Activated naive CD8-positive, alpha-beta T cell treated with anti-CD3 and anti-CD28 coated beads, Interleukin-2, amount 10 ng/mL, durations not matched to agents 7 days and 5 days (primary cell): Measurements from ENCODE around the gene KRT6A. TPM values are rescaled to one million over a fixed set of nuclear protein-coding genes. Genes with fewer than 3 reads are reported as not detected.
"Not testable (repeated sequence)": the region's sequence is repeated elsewhere in the genome, so short reads cannot be mapped to it uniquely, and the experiment has no call there.

Experiments
- ATAC-seq: fragments of 150-1000 bp; cut with Tn5 transposase; one replicate; pipeline ENCODE4 v1.10.0; 2021; ENCODE audit warnings: low read depth, moderate library complexity
- POLR2A ChIA-PET: fragments of 350-600 bp; sonication (Branson Sonifier 250); formaldehyde crosslinking; loops from one replicate; lab custom pipeline; 2021; ENCODE audit warnings: antibody characterized with exemption; lab: Charles Lee
- DNase-seq: peaks from one replicate; pipeline ENCODE4 v3.0.0; 2021
- H3K27ac Mint-ChIP-seq: one replicate; pipeline ENCODE4 v1.8.0; 2022; ENCODE audit warnings: mild to moderate bottlenecking, mixed read lengths
- H3K27me3 Mint-ChIP-seq: one replicate; pipeline ENCODE4 v1.8.0; 2022; ENCODE audit warnings: mild to moderate bottlenecking, moderate library complexity, mixed read lengths
- H3K36me3 Mint-ChIP-seq: one replicate; pipeline ENCODE4 v1.8.0; 2021; ENCODE audit warnings: mild to moderate bottlenecking, mixed read lengths
- H3K4me1 Mint-ChIP-seq: one replicate; pipeline ENCODE4 v1.8.0; 2021; ENCODE audit warnings: mixed read lengths
- H3K4me3 Mint-ChIP-seq: one replicate; pipeline ENCODE4 v1.8.0; 2022; ENCODE audit warnings: mild to moderate bottlenecking, moderate library complexity, mixed read lengths
- H3K9me3 Mint-ChIP-seq: one replicate; pipeline ENCODE4 v1.8.0; 2021; ENCODE audit warnings: mixed read lengths
- total RNA-seq, 2 experiments: library from RNA; stranded (reverse); gene quantifications; one replicate each; pipeline ENCODE4 v1.2.3, GENCODE V29; 2021

Gene KRT6A
- total RNA-seq, 2 experiments from 2014 or later, result not detected

DNA sequence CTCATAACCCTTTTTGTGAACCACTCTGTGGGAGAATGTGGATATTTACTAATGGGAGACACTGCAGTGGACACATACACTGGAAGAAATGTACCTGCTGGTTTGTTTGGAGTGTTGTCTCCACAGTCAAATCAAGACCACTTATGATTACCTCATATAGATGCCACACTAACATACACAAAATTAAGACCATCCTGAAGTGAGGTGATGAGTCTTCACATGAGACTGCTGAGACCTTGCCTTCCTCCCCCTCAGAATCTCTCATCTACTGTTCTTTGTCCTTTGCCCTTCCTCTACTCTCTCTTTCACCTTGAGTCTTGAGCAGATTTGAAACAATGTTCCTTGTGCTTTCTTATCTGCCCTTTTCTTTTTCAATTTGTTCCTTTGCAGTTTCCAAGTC, 4.3 kb downstream of the KRT6A start:
- peaks cover 31% of the 10 kb centered on the region for H3K27me3 Mint-ChIP-seq
- no peak for ATAC-seq
- H3K36me3 Mint-ChIP-seq, result no peaks in the 10 kb centered on the region
- H3K4me1 Mint-ChIP-seq, result no peaks in the 10 kb centered on the region
- peaks cover 6% of the 10 kb centered on the region for H3K9me3 Mint-ChIP-seq
- DNase-seq, result no peak
- no peak overlapping the region for H3K4me3 Mint-ChIP-seq
- H3K27ac Mint-ChIP-seq, result no peak overlapping the region
- POLR2A ChIA-PET, result no interaction called here

DNA sequence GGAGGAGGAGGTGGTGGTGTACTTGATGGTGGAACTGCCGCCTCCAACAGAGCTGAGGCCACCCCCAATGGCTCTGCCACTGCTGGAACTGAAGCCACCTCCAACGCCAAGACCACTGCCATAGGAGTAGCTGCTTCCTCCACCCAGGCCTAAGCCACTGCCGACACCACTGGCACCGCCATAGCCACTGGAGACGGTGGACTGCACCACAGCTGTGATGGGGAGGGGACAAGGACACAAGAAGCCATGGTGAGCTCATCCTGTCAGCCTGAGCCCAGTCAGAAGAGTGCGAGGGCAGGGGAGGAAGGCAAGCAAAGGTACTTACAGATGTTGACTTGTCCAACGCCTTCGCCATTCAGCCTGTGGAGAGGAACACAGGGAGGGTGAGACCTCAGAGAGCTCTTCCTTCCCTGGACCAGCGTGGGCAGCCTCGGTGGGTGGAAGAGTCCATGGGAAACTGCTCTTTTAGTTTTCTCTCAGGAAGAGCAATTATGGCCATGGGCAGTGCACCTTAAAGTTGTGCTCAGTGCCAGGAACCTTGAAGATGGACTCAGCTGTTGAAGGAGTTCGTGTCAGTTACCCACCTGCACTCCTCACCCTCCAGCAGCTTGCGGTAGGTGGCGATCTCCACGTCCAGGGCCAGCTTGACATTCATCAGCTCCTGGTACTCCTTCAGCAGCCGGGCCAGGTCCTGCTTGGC, 5.2 kb downstream of the KRT6A start:
- H3K4me1 Mint-ChIP-seq, DNase-seq, H3K9me3 Mint-ChIP-seq, POLR2A ChIA-PET, ATAC-seq, H3K4me3 Mint-ChIP-seq, H3K27ac Mint-ChIP-seq, H3K36me3 Mint-ChIP-seq: not testable (repeated sequence)
- H3K27me3 Mint-ChIP-seq, result peaks cover 38% of the 10 kb centered on the region

DNA sequence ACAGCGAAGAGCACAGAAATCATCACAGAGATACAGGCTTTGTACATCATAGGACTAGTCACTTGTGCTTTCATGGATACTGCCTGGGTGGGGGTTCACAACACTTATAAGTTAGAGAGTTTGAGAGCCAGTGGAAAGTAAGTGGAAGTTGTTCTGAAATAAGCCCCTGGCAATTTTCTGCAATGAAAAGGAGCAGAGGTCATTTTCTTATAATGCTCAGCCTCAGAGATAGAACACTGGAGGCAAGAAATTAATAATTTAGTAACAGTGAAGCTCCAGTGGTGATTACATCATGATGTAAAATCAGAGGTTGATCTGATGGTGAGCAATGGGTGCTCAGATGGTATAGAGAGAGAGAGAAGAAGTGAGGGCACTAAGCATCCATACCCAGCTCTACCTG, 5.8 kb downstream of the KRT6A start:
- DNase-seq, result no peak
- POLR2A ChIA-PET, result no interaction called here
- ATAC-seq, result no peak
- Mint-ChIP-seq H3K9me3 (peaks cover 6% of the 10 kb centered on the region), H3K4me1 (no peaks in the 10 kb centered on the region), H3K4me3 (no peak overlapping the region), H3K27ac (no peak overlapping the region), H3K27me3 (peaks cover 44% of the 10 kb centered on the region), H3K36me3 (no peaks in the 10 kb centered on the region)

DNA sequence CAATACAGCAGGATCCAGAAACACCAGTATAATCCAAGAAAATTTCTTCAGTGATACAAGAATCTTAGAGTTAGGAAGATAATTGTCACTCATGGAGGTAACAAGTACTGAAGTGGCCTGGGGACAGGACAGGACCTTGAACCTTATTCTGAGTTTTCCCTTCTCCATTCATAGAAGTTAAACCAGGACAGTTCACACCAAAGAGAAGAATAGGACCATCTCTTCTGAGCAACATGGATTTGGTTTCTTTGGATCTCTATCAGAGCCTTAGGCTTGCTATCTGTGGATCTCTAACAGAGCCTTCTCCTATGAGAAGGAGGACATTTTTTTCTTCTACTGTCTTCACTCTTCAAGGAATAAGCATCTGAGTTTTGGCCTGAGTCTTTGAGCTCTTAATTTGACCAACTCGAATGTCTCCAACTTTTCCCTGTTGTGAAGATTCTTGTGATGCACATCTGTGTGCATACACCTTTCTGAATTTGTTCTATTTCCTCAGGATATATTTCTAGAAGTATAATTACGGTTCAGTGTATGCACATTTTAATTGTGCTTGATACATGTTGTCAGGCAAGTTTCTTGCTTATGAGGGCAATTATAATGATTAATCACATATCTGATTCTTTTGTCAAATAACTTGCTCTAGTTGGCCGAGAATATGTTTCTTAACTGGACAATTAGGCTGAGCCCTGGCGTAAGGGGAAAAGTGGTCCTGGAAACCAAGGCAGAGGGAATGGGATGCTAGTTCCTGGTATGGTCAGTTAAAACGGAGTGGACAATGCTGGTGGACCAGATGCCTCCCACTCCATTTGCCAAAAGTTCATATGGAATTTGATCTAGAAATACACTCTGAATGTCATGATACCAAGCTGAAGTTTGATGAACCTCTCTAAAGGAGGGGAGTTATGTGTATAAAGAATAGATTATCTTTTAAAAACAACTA, 6.6 kb downstream of the KRT6A start:
- ATAC-seq (no peak), DNase-seq (no peak)
- Mint-ChIP-seq H3K27ac (no peak overlapping the region), H3K4me3 (no peak overlapping the region), H3K9me3 (peaks cover 6% of the 10 kb centered on the region), H3K36me3 (no peaks in the 10 kb centered on the region), H3K27me3 (peaks cover 43% of the 10 kb centered on the region), H3K4me1 (no peaks in the 10 kb centered on the region)
- POLR2A ChIA-PET, result no interaction called here

DNA sequence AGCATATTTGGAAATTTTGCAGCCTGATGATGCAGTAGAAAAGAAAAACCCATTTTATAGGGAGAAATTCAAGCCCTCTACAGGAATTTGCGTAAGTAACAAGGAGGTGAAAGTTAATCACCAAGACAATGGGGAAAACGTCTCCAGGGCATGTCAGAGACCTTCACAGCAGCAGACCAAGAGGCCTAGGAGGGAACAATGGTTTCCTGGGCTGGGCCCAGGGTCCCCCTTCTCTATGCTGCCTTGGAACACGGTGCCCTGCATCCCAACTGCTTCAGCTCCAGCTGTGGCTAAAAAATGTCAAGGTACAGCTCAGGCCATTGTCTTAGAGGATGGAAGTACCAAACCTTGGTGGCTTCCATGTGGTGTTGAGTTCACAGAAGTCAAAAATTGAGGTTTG, 13.0 kb downstream of the KRT6A start:
- Mint-ChIP-seq H3K4me1 (no peaks in the 10 kb centered on the region), H3K27ac (no peak overlapping the region), H3K27me3 (peaks cover 36% of the 10 kb centered on the region), H3K9me3 (peaks cover 9% of the 10 kb centered on the region), H3K4me3 (no peak overlapping the region), H3K36me3 (no peaks in the 10 kb centered on the region)
- DNase-seq (no peak), ATAC-seq (no peak)
- POLR2A ChIA-PET, result no interaction called here

DNA sequence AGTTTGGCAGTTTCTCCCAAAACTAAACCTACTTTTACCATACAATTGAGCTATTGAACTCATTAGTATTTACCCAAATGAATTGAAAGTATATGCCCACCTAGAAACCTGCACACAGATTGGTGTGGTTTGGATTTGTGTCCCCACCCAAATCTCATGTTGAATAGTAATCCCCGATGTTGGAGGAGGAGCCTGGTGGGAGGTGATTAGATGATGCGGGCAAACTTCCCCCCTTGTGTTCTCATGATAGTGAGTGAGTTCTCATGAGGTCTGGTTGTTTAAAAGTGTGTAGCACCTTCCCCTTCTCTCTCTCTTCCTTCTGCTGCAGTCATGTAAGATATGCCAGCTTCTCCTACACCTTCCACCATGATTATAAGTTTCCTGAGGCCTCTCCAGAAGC, 15.4 kb downstream of the KRT6A start:
- H3K36me3 Mint-ChIP-seq, result no peaks in the 10 kb centered on the region
- DNase-seq (no peak), ATAC-seq (no peak)
- H3K4me3 Mint-ChIP-seq, result no peak overlapping the region
- peaks cover 13% of the 10 kb centered on the region for H3K27me3 Mint-ChIP-seq
- POLR2A ChIA-PET, result no interaction called here
- H3K27ac Mint-ChIP-seq, result no peak overlapping the region
- peaks cover 5% of the 10 kb centered on the region for H3K9me3 Mint-ChIP-seq
- no peaks in the 10 kb centered on the region for H3K4me1 Mint-ChIP-seq

DNA sequence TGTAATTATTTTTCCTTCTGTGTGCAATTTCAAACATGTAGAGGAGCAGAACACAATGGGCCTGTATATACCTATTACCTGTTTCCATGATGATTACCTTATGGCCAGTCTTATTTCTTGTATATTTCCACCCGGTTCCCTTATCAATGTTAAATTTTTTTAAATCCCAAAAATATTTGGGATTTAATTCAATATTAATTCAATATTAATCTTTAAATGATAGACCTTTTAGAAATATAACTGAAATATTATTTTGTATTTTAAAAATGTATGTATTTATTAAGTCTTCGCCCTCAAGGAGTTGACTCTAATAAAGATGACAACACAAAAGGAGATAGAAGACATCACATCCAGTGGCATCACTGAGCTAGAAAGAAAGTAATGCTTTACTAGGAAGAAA, 18.8 kb downstream of the KRT6A start:
- Mint-ChIP-seq H3K9me3 (no peaks in the 10 kb centered on the region), H3K36me3 (no peaks in the 10 kb centered on the region), H3K27me3 (peaks cover 6% of the 10 kb centered on the region), H3K27ac (no peak overlapping the region), H3K4me1 (no peaks in the 10 kb centered on the region), H3K4me3 (no peak overlapping the region)
- DNase-seq (no peak), ATAC-seq (no peak)
- POLR2A ChIA-PET, result no interaction called here

DNA sequence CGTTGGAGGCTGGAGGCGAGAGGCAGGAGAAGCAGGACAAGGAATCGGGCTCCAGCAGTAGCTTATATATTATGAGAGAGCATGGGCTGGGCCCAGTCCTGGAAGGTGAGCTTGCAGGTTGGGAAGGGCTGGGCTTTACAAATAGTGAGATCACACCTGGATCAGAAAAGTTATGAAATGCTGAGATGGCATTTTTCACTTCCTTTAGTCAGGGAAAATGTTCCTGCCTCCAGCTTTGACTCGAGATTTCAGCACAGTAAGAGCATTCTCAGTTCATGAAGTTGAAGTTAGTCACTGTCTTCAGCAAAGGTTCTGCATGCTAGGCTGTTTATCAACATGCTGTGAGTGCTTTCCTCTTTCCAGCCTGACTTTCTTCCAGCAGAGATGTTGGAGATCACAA, 19.3 kb downstream of the KRT6A start, which contains the start of gene KRT6C:
Gene KRT6C, minus strand, starts transcription at position 38 of the 400 bp plus-strand sequence. CDS start 68 bp downstream, outside the sequence.
- POLR2A ChIA-PET, result no interaction called here
- Mint-ChIP-seq H3K36me3 (no peaks in the 10 kb centered on the region), H3K27ac (no peak within 1 kb of the TSS), H3K9me3 (no peaks in the 10 kb centered on the region), H3K27me3 (peaks cover 8% of the 10 kb centered on the region), H3K4me3 (no peak within 1 kb of the TSS), H3K4me1 (no peaks in the 10 kb centered on the region)
- ATAC-seq (no peak), DNase-seq (no peak)

DNA sequence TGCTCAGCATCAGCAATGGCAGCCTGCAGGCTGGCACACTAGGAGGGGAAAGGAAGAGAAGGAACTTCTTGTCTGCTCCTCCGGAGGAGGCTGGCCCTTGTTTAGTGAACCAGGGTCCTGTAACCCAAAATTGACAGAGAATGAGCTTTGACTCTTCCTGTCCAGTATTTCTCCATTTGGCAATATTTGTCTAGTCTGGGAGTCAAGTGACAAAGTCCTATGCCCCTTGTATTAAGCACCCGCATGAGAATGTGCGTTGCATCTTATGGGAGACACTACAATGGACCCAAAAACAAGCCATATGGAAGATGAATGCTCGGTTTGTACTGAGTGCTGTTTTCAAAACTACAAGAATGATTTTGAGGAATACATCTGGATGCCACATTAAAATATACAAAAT, 23.2 kb downstream of the KRT6A start:
- no peak for ATAC-seq
- H3K27ac Mint-ChIP-seq, result no peak overlapping the region
- no peak for DNase-seq

DNA sequence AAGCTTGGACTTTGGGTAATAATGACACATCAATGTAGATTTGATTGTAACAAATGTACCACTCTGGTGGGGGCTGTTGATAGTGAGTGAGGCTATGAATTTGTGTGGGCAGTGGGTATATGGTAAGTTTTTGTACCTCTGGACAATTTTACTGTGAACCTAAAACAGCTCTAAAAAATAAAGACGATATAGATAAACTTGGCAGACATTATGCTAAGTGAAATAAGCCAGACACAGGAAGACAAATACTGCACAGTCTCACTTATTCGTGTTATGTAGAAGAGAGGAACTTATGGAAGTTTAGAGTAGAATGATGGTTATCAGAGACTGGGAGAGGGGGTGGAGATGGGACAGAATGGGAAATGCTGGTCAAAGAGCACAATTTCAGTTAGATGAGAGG, 28.2 kb downstream of the KRT6A start:
- Mint-ChIP-seq H3K4me3 (no peak overlapping the region), H3K27me3 (peaks cover 35% of the 10 kb centered on the region), H3K36me3 (no peaks in the 10 kb centered on the region), H3K9me3 (no peaks in the 10 kb centered on the region), H3K27ac (no peak overlapping the region), H3K4me1 (no peaks in the 10 kb centered on the region)
- DNase-seq (no peak), ATAC-seq (no peak)
- POLR2A ChIA-PET, result no interaction called here

More for the DNA sequence above, 23.2 kb downstream of the KRT6A start:
- H3K27me3 Mint-ChIP-seq, result peaks cover 16% of the 10 kb centered on the region
- POLR2A ChIA-PET, result no interaction called here
- no peaks in the 10 kb centered on the region for H3K4me1 Mint-ChIP-seq
- no peaks in the 10 kb centered on the region for H3K36me3 Mint-ChIP-seq
- no peaks in the 10 kb centered on the region for H3K9me3 Mint-ChIP-seq
- no peak overlapping the region for H3K4me3 Mint-ChIP-seq

DNA sequence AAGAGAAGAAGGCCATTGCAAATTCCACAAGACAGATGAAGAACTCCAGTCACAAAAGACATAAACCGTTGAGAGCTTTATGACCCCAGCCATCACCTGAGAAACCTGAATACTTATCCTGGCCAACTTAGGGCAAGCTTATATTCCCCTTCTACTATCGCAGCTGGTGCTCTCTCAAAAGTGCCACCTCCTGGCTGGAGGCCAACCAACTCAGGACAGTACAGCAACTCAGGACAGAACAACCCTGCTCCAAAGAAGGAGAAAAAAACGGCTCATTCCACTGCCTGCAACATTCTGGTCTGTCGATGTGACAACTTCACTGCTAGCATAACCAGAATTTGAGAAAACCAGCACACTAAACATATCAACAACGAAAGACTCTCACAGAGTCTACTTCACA, 31.4 kb downstream of the KRT6A start:
- Mint-ChIP-seq H3K9me3 (peaks cover 1% of the 10 kb centered on the region), H3K4me1 (no peaks in the 10 kb centered on the region)

DNA sequence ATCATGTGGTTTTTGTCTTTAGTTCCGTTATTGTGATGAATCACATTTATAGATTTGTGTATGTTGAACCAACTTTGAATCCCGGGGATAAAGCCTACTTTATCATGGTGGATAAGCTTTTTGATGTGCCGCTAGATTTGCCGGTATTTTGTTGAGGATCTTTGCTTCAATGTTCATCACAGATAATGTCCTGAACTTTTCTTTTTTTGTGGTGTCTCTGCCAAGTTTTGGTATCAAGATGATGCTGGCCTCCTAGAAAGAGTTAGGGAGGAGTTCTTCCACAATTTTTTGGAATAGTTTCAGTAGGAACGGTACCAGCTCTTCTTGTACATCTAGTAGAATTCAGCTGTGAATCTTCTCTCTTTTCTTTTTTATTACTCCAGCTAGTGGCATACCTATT, 34.2 kb downstream of the KRT6A start:
- H3K36me3 Mint-ChIP-seq, result no peaks in the 10 kb centered on the region
- H3K27ac Mint-ChIP-seq, result no peak overlapping the region
- H3K27me3 Mint-ChIP-seq, result peaks cover 40% of the 10 kb centered on the region
- ATAC-seq (no peak), DNase-seq (no peak)
- H3K4me1 Mint-ChIP-seq, result peaks cover 6% of the 10 kb centered on the region
- H3K4me3 Mint-ChIP-seq, result no peak overlapping the region
- H3K9me3 Mint-ChIP-seq, result peaks cover 1% of the 10 kb centered on the region
- POLR2A ChIA-PET, result no interaction called here

More for the DNA sequence above, 31.4 kb downstream of the KRT6A start:
- Mint-ChIP-seq H3K4me3 (no peak overlapping the region), H3K27ac (no peak overlapping the region), H3K36me3 (no peaks in the 10 kb centered on the region), H3K27me3 (peaks cover 42% of the 10 kb centered on the region)
- POLR2A ChIA-PET, result no interaction called here
- ATAC-seq, result no peak
- DNase-seq, result no peak

DNA sequence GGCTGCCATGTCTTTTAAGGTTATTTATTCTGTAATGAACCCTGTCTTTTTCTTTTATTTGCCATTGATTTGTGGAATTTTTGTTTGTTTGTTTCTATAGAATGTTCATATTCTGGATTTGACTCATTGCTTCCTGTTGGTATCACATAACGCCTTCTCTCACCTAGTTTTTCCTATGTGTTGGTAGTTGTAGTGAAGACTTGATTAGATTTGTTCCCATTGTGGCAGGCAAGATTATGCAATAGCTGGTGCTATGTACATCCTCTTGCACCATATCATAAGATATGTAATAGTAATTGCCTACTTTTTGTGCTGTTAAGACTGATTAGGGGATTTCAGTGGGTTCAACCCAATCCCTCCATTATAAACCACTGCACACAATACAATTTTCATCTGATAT, 37.2 kb downstream of the KRT6A start:
- Mint-ChIP-seq H3K27me3 (peaks cover 38% of the 10 kb centered on the region), H3K27ac (no peak overlapping the region), H3K36me3 (no peaks in the 10 kb centered on the region), H3K4me1 (peaks cover 6% of the 10 kb centered on the region), H3K9me3 (peaks cover 1% of the 10 kb centered on the region), H3K4me3 (no peak overlapping the region)
- DNase-seq, result no peak
- no peak for ATAC-seq
- POLR2A ChIA-PET, result no interaction called here
